ENCODE results near the gene BAD.

- TF ChIP-seq CTCF (conservative IDR thresholded peaks at IDR 0.05 in 1 of 2, IDR thresholded peaks at IDR 0.05 in 1 of 2; ENCODE audit: extremely low read depth in 1 of 2, insufficient read depth in 1 of 2, low read depth in 1 of 2, low read length in 2 of 2): no peak
- no peak for TF ChIP-seq EZH2 (IDR thresholded peaks at IDR 0.05; ENCODE audit: borderline replicate concordance, low read length)
These were observed 4.6 kb upstream of the BAD start for GRCh38 chr11:64289002-64289564.

Data from mammary epithelial cell (primary cell).